HepG2 (cell line): ENCODE results near the gene KATNAL1. TPM values are rescaled to one million over a fixed set of nuclear protein-coding genes. Genes with fewer than 3 reads are reported as not detected.

Source experiments
- ATF2 ChIP-seq: sonication (generic); formaldehyde crosslinking; IDR thresholded peaks from 2 replicates; pipeline ENCODE4 v1.4.0; 2020; ENCODE audit warnings: missing genetic modification reagents
- DNMT3B ChIP-seq: conservative IDR thresholded peaks from 2 replicates; pipeline ENCODE4 v1.6.1; 2016; ENCODE audit warnings: missing biosample characterization, control low read depth
- ETS1 ChIP-seq: sonication (generic); formaldehyde crosslinking; IDR thresholded peaks from 2 replicates; pipeline ENCODE4 v1.4.0; 2020; ENCODE audit warnings: missing genetic modification reagents
- GATA4 ChIP-seq: sonication (generic); IDR thresholded peaks from 2 replicates; pipeline ENCODE4 v1.6.1; 2016; ENCODE audit warnings: antibody characterized with exemption, low read depth, borderline replicate concordance
- MTERF4 ChIP-seq: sonication (generic); formaldehyde crosslinking; IDR thresholded peaks from 2 replicates; pipeline ENCODE4 v1.8.0; 2023; ENCODE audit warnings: mild to moderate bottlenecking, missing genetic modification reagents
- NCOA1 ChIP-seq: sonication (generic); formaldehyde crosslinking; IDR thresholded peaks from 2 replicates; pipeline ENCODE4 v1.9.0; 2021; ENCODE audit warnings: missing genetic modification reagents
- RXRA ChIP-seq: sonication (generic); formaldehyde crosslinking; IDR thresholded peaks from 2 replicates; pipeline ENCODE4 v1.5.1; 2020; ENCODE audit warnings: missing genetic modification reagents
- ZNF407 ChIP-seq: sonication (generic); formaldehyde crosslinking; IDR thresholded peaks from one replicate; pipeline ENCODE4 v1.5.1; 2020; ENCODE audit warnings: mild to moderate bottlenecking, missing genetic modification reagents; ENCODE audit errors: not compliant biosample characterization
- ZNF446 ChIP-seq: sonication (generic); formaldehyde crosslinking; IDR thresholded peaks from 2 replicates; pipeline ENCODE4 v1.5.0; 2020; ENCODE audit warnings: mild to moderate bottlenecking, missing genetic modification reagents
- ZNF7 ChIP-seq: IDR thresholded peaks from 2 replicates; pipeline ENCODE4 v1.6.1; 2016; ENCODE audit warnings: missing biosample characterization, missing genetic modification reagents
- ZNF766 ChIP-seq: sonication (generic); formaldehyde crosslinking; IDR thresholded peaks from 2 replicates; pipeline ENCODE4 v1.5.0; 2020; ENCODE audit warnings: missing genetic modification reagents, borderline replicate concordance
- ZNF768 ChIP-seq: sonication (generic); formaldehyde crosslinking; IDR thresholded peaks from 2 replicates; pipeline ENCODE4 v1.4.0; 2020; ENCODE audit warnings: missing genetic modification reagents
- polyA plus RNA-seq, 8 experiments: library from polyadenylated mRNA; depleted of rRNA in 3 of 8; stranded (reverse) in 7 of 8; unstranded in 1 of 8; fragments of >200 nt; fragmentation: Illumina TruSeq in 4 of 8; extraction: Trizol in 4 of 8; gene quantifications; 2 replicates each; pipeline versions ENCODE4 v1.2.1 to v1.2.3, GENCODE V29; 2011 to 2016; ENCODE audit warnings: low read depth in 4 of 8, missing spikeins in 1 of 8, mixed read lengths in 1 of 8; ENCODE audit not compliant: insufficient read depth in 1 of 8
- total RNA-seq, 5 experiments: library from RNA; depleted of rRNA; stranded (reverse); fragments of >200 nt; fragmentation: Illumina TruSeq; extraction: Trizol; gene quantifications; 2 replicates each; pipeline ENCODE4 v1.2.3, GENCODE V29; 2016; ENCODE audit warnings: low read depth in 1 of 5

KATNAL1 gene
- total and polyA plus RNA-seq, 2 of the 13 experiments (the other 11 are each of a cell fraction or from before 2014, with no cell fraction given), result 3.2 to 11.8 TPM

- TF ChIP-seq ZNF407 (CRISPR knock-in tag), result no peak
- no peak for TF ChIP-seq ZNF7 (CRISPR knock-in tag)
- TF ChIP-seq DNMT3B, result no peak
- TF ChIP-seq GATA4, result no peak
- no peak for TF ChIP-seq ETS1
- TF ChIP-seq RXRA, result no peak
- no peak for TF ChIP-seq ZNF446 (CRISPR knock-in tag)
- TF ChIP-seq ZNF766 (CRISPR knock-in tag), result no peak
- no peak for TF ChIP-seq NCOA1 (CRISPR knock-in tag)
- TF ChIP-seq ZNF768 (CRISPR knock-in tag), result no peak
- no peak for TF ChIP-seq ATF2 (CRISPR knock-in tag)
- TF ChIP-seq MTERF4 (CRISPR knock-in tag), result no peak
- TF ChIP-seq, all 625 proteins: peak for 0
These were observed 95.1 kb downstream of the KATNAL1 start (continued) for GRCh38 chr13:30212256-30212655.
